Activated CD8-positive, alpha-beta T cell treated with anti-CD3 and anti-CD28 coated beads for 36 hours (primary cell): Measurements from ENCODE around the gene FKBP3. TPM values are rescaled to one million over a fixed set of nuclear protein-coding genes. Genes with fewer than 3 reads are reported as not detected.
"Not testable (repeated sequence)": the region's sequence is repeated elsewhere in the genome, so short reads cannot be mapped to it uniquely, and the experiment has no call there.

Experiments used
- ATAC-seq: fragments of 200-7000 bp; cut with Tn5 transposase; one replicate; pipeline ENCODE4 v1.10.0; 2021; ENCODE audit warnings: mild to moderate bottlenecking, moderate library complexity
- CTCF ChIA-PET: fragments of 350-600 bp; sonication (Branson Sonifier 250); formaldehyde crosslinking; loops from one replicate; lab custom pipeline; 2021; ENCODE audit warnings: antibody characterized with exemption; lab: Charles Lee
- POLR2A ChIA-PET: fragments of 350-600 bp; sonication (Branson Sonifier 250); formaldehyde crosslinking; loops from one replicate; lab custom pipeline; 2021; ENCODE audit warnings: antibody characterized with exemption; lab: Charles Lee
- DNase-seq: peaks from one replicate; pipeline ENCODE4 v3.0.0-alpha.2; 2020
- H3K27ac Mint-ChIP-seq: one replicate; pipeline ENCODE4 v1.8.0; 2021; ENCODE audit warnings: mild to moderate bottlenecking, mixed read lengths
- H3K27me3 Mint-ChIP-seq: one replicate; pipeline ENCODE4 v1.8.0; 2021; ENCODE audit warnings: mixed read lengths
- H3K36me3 Mint-ChIP-seq: one replicate; pipeline ENCODE4 v1.8.0; 2021; ENCODE audit warnings: low read depth, mixed read lengths
- H3K4me1 Mint-ChIP-seq: one replicate; pipeline ENCODE4 v1.8.0; 2021; ENCODE audit warnings: low read depth, mixed read lengths
- H3K4me3 Mint-ChIP-seq: one replicate; pipeline ENCODE4 v1.8.0; 2021; ENCODE audit warnings: mild to moderate bottlenecking, moderate library complexity, mixed read lengths
- H3K9me3 Mint-ChIP-seq: one replicate; pipeline ENCODE4 v1.8.0; 2021; ENCODE audit warnings: mixed read lengths
- intact Hi-C: fragments of 100-400 bp; cut with micrococcal nuclease; formaldehyde crosslinking; loops from one replicate; pipeline ENCODE4 v1.10.0; 2022
- total RNA-seq, 2 experiments: library from RNA; stranded (reverse); gene quantifications; one replicate each; pipeline ENCODE4 v1.2.3, GENCODE V29; 2021
- TF ChIP-seq, protein P1 (sequence below): fragments of 200-600 bp; IDR thresholded peaks from one replicate; pipeline ENCODE4 v1.8.0; 2022; ENCODE audit warnings: antibody characterized with exemption, mild to moderate bottlenecking

Gene FKBP3
- total RNA-seq, 2 experiments from 2014 or later: 65.6 to 66.4 TPM

GRCh38 chr14:45082420-45082819 is 51.9 kb downstream of the FKBP3 start:
- intact Hi-C loops: loop anchor here (10.0 kb wide), 1 partner anchor 188 kb away; a partner anchor contains a TSS
- CTCF ChIA-PET: no interaction called here
- POLR2A ChIA-PET: interaction anchor here (3.1 kb wide), 1 partner anchor 121 kb away, joined by 21 read pairs; the partner anchor contains the start of genes KLHL28 and TOGARAM1
- DNase-seq: no peak
- Mint-ChIP-seq H3K9me3 (no peaks in the 10 kb centered on the region), H3K27ac (peak overlapping the region; percentile 42), H3K4me1 (peaks cover 32% of the 10 kb centered on the region), H3K36me3 (peaks cover 14% of the 10 kb centered on the region), H3K27me3 (no peaks in the 10 kb centered on the region), H3K4me3 (no peak overlapping the region)
- TF ChIP-seq, protein P1, sequence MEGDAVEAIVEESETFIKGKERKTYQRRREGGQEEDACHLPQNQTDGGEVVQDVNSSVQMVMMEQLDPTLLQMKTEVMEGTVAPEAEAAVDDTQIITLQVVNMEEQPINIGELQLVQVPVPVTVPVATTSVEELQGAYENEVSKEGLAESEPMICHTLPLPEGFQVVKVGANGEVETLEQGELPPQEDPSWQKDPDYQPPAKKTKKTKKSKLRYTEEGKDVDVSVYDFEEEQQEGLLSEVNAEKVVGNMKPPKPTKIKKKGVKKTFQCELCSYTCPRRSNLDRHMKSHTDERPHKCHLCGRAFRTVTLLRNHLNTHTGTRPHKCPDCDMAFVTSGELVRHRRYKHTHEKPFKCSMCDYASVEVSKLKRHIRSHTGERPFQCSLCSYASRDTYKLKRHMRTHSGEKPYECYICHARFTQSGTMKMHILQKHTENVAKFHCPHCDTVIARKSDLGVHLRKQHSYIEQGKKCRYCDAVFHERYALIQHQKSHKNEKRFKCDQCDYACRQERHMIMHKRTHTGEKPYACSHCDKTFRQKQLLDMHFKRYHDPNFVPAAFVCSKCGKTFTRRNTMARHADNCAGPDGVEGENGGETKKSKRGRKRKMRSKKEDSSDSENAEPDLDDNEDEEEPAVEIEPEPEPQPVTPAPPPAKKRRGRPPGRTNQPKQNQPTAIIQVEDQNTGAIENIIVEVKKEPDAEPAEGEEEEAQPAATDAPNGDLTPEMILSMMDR: no peak
- ATAC-seq: no peak

GRCh38 chr14:45081096-45081495 is 53.2 kb downstream of the FKBP3 start:
- H3K36me3 Mint-ChIP-seq, H3K9me3 Mint-ChIP-seq, H3K27ac Mint-ChIP-seq, H3K27me3 Mint-ChIP-seq, POLR2A ChIA-PET, H3K4me3 Mint-ChIP-seq, ATAC-seq, CTCF ChIA-PET: not testable (repeated sequence)
- intact Hi-C loops: loop anchor here (10.0 kb wide), 1 partner anchor 186 kb away; a partner anchor contains a TSS
- DNase-seq: peak; percentile 9
- peaks cover 21% of the 10 kb centered on the region for H3K4me1 Mint-ChIP-seq

DNA sequence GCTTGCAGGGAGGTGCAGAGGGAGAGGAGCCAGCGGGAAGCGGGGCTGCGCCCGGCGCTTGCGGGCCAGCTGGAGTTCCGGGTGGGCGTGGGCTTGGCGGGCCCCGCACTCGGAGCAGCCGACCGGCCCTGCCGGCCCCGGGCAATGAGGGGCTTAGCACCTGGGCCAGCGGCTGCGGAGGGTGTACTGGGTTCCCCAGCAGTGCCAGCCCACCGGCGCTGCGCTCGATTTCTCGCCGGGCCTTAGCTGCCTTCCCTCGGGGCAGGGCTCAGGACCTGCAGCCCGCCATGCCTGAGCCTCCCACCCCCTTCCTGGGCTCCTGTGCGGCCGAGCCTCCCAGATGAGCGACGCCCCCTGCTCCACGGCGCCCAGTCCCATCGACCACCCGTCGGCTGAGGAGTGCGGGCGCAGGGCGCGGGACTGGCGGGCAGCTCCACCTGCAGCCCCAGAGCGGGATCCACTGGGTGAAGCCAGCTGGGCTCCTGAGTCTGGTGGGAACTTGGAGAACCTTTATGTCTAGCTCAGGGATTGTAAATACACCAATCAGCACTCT is 53.8 kb downstream of the FKBP3 start:
- H3K27ac Mint-ChIP-seq, POLR2A ChIA-PET, H3K4me3 Mint-ChIP-seq, H3K27me3 Mint-ChIP-seq, H3K9me3 Mint-ChIP-seq, H3K36me3 Mint-ChIP-seq, DNase-seq, ATAC-seq: not testable (repeated sequence)
- intact Hi-C loops: loop anchor here (10.0 kb wide), 1 partner anchor 186 kb away; a partner anchor contains a TSS
- peaks cover 15% of the 10 kb centered on the region for H3K4me1 Mint-ChIP-seq
- CTCF ChIA-PET: interaction anchor here (1.4 kb wide), 1 partner anchor 168 kb away, joined by 4 read pairs; no protein-coding TSS in a partner anchor

- ATAC-seq: no peak
- POLR2A ChIA-PET: interaction anchor here (1.5 kb wide), 1 partner anchor 116 kb away, joined by 5 read pairs; the partner anchor contains the start of genes KLHL28 and TOGARAM1
- H3K4me3 Mint-ChIP-seq: no peak overlapping the region
These were observed 56.0 kb downstream of the FKBP3 start for GRCh38 chr14:45078323-45078722.

GRCh38 chr14:45073231-45073879 is 60.9 kb downstream of the FKBP3 start:
- H3K4me3 Mint-ChIP-seq: no peak overlapping the region
- H3K9me3 Mint-ChIP-seq: no peaks in the 10 kb centered on the region
- CTCF ChIA-PET: no interaction called here
- no peak for DNase-seq
- no peak overlapping the region for H3K27ac Mint-ChIP-seq
- no peak for ATAC-seq
- intact Hi-C loops: no loop called here
- TF ChIP-seq, protein P1: no peak
- peaks cover 2% of the 10 kb centered on the region for H3K36me3 Mint-ChIP-seq
- H3K4me1 Mint-ChIP-seq: no peaks in the 10 kb centered on the region
- no peaks in the 10 kb centered on the region for H3K27me3 Mint-ChIP-seq
- POLR2A ChIA-PET: interaction anchor here (0.6 kb wide), 1 partner anchor 11 kb away, joined by 4 read pairs; the partner anchor contains the start of gene PRPF39

More at GRCh38 chr14:45078323-45078722, 56.0 kb downstream of the FKBP3 start:
- Mint-ChIP-seq H3K4me1 (peaks cover 7% of the 10 kb centered on the region), H3K36me3 (no peaks in the 10 kb centered on the region), H3K9me3 (no peaks in the 10 kb centered on the region), H3K27me3 (no peaks in the 10 kb centered on the region), H3K27ac (no peak overlapping the region)
- no peak for DNase-seq
- CTCF ChIA-PET: no interaction called here
- intact Hi-C loops: no loop called here
- TF ChIP-seq, protein P1: no peak

- TF ChIP-seq, protein P1: no peak
- Mint-ChIP-seq H3K4me1 (no peaks in the 10 kb centered on the region), H3K27me3 (no peaks in the 10 kb centered on the region), H3K27ac (no peak overlapping the region), H3K4me3 (no peak overlapping the region), H3K9me3 (no peaks in the 10 kb centered on the region), H3K36me3 (peaks cover 2% of the 10 kb centered on the region)
- DNase-seq (no peak), ATAC-seq (no peak)
- intact Hi-C loops: no loop called here
- POLR2A ChIA-PET: no interaction called here
- CTCF ChIA-PET: interaction anchor here (1.4 kb wide), 1 partner anchor 11 kb away, joined by 4 read pairs; no protein-coding TSS in a partner anchor
These were observed 62.2 kb downstream of the FKBP3 start for GRCh38 chr14:45072126-45072525.
